Measurements from ENCODE around the gene DPT. TPM values are rescaled to one million over a fixed set of nuclear protein-coding genes. Genes with fewer than 3 reads are reported as not detected.

DPT gene
- total RNA-seq, 1 donor from 2014 or later, result not detected

GRCh38 chr1:168717906-168718891 lies 10.8 kb downstream of the DPT start:
- Histone ChIP-seq H3K9ac (ENCODE audit: low read length) (no peak overlapping the region), H3K36me3 (ENCODE audit: insufficient read depth, low read length) (no peaks in the 10 kb centered on the region), H3K27me3 (ENCODE audit: insufficient read depth, low read length) (no peaks in the 10 kb centered on the region), H3K4me3 (ENCODE audit: insufficient read depth, low read depth, low read length) (no peak overlapping the region), H3K4me2 (ENCODE audit: low read length) (no peak overlapping the region), H3K9me3 (ENCODE audit: insufficient read depth, low read depth, low read length) (no peaks in the 10 kb centered on the region), H3K4me1 (ENCODE audit: insufficient read depth, low read length) (no peaks in the 10 kb centered on the region), H3K27ac (ENCODE audit: low read depth, low read length) (no peak overlapping the region), H3K79me2 (ENCODE audit: insufficient read depth, low read length) (no peaks in the 10 kb centered on the region), H2AFZ (ENCODE audit: low read depth, low read length) (no peak overlapping the region), H4K20me1 (ENCODE audit: insufficient read depth, low read length) (no peaks in the 10 kb centered on the region)
- TF ChIP-seq EZH2 (IDR thresholded peaks at IDR 0.05; ENCODE audit: insufficient read depth, low read length), result no peak
- TF ChIP-seq, protein P1, sequence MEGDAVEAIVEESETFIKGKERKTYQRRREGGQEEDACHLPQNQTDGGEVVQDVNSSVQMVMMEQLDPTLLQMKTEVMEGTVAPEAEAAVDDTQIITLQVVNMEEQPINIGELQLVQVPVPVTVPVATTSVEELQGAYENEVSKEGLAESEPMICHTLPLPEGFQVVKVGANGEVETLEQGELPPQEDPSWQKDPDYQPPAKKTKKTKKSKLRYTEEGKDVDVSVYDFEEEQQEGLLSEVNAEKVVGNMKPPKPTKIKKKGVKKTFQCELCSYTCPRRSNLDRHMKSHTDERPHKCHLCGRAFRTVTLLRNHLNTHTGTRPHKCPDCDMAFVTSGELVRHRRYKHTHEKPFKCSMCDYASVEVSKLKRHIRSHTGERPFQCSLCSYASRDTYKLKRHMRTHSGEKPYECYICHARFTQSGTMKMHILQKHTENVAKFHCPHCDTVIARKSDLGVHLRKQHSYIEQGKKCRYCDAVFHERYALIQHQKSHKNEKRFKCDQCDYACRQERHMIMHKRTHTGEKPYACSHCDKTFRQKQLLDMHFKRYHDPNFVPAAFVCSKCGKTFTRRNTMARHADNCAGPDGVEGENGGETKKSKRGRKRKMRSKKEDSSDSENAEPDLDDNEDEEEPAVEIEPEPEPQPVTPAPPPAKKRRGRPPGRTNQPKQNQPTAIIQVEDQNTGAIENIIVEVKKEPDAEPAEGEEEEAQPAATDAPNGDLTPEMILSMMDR (IDR thresholded peaks at IDR 0.05; ENCODE audit: insufficient read depth, low read depth, low read length), result no peak
- FAIRE-seq, result no peak
- Mint-ChIP-seq H3K27me3 (ENCODE audit: low read depth, unreplicated experiment) (peaks cover 9% of the 10 kb centered on the region), H3K9me3 (ENCODE audit: unreplicated experiment) (no peaks in the 10 kb centered on the region), H3K4me1 (ENCODE audit: low read depth, unreplicated experiment) (peaks cover 10% of the 10 kb centered on the region), H3K4me3 (ENCODE audit: unreplicated experiment) (no peak overlapping the region), H3K36me3 (ENCODE audit: low read depth, unreplicated experiment) (no peaks in the 10 kb centered on the region), H3K27ac (ENCODE audit: unreplicated experiment) (no peak overlapping the region)
- DNase-seq (ENCODE audit: low read depth), result peak; percentile 63

DNA sequence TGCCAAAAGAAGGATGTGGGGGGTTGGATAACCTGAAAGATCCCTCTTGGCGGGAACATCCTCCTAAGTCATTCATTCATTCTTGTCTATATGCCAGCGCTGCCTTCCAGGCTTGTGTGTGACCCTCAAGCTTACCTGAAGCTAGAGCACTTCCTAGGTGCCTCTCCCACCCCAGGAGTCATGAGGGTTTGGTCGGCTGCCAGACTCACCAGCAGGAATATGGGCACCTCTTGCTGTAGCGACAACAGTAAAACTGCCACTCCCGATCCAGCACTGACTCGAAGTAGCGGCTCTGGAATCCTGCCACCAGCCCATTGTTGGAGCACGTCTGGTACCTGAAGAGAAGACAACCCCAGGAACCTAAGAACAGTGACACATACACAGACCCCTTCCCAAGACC lies 15.0 kb downstream of the DPT start:
- Histone ChIP-seq H3K4me1 (ENCODE audit: insufficient read depth, low read length) (peaks cover 12% of the 10 kb centered on the region), H2AFZ (ENCODE audit: low read depth, low read length) (no peak overlapping the region), H4K20me1 (ENCODE audit: insufficient read depth, low read length) (no peaks in the 10 kb centered on the region), H3K79me2 (ENCODE audit: insufficient read depth, low read length) (no peaks in the 10 kb centered on the region), H3K4me3 (ENCODE audit: insufficient read depth, low read depth, low read length) (no peak overlapping the region), H3K9ac (ENCODE audit: low read length) (no peak overlapping the region), H3K27me3 (ENCODE audit: insufficient read depth, low read length) (no peaks in the 10 kb centered on the region), H3K4me2 (ENCODE audit: low read length) (no peak overlapping the region), H3K36me3 (ENCODE audit: insufficient read depth, low read length) (no peaks in the 10 kb centered on the region), H3K9me3 (ENCODE audit: insufficient read depth, low read depth, low read length) (no peaks in the 10 kb centered on the region), H3K27ac (ENCODE audit: low read depth, low read length) (no peak overlapping the region)
- Mint-ChIP-seq H3K9me3 (ENCODE audit: unreplicated experiment) (no peaks in the 10 kb centered on the region), H3K4me1 (ENCODE audit: low read depth, unreplicated experiment) (peaks cover 21% of the 10 kb centered on the region), H3K4me3 (ENCODE audit: unreplicated experiment) (no peak overlapping the region), H3K36me3 (ENCODE audit: low read depth, unreplicated experiment) (no peaks in the 10 kb centered on the region), H3K27ac (ENCODE audit: unreplicated experiment) (no peak overlapping the region), H3K27me3 (ENCODE audit: low read depth, unreplicated experiment) (peaks cover 2% of the 10 kb centered on the region)
- FAIRE-seq (no peak), DNase-seq (ENCODE audit: low read depth) (no peak)
- TF ChIP-seq, protein P1 (IDR thresholded peaks at IDR 0.05; ENCODE audit: insufficient read depth, low read depth, low read length), result no peak
- no peak for TF ChIP-seq EZH2 (IDR thresholded peaks at IDR 0.05; ENCODE audit: insufficient read depth, low read length)
